GM19397 (cell line): ENCODE measurements around the gene PRB2.
"Not testable (repeated sequence)": the region's sequence is repeated elsewhere in the genome, so short reads cannot be mapped to it uniquely, and the experiment has no call there.

Source experiments
- ATAC-seq: cut with Tn5 transposase; IDR thresholded peaks from one replicate; pipeline ENCODE4 v1.9.1; 2021; ENCODE audit warnings: mild to moderate bottlenecking, moderate library complexity; ENCODE audit not compliant: unreplicated experiment

The PRB2 gene

GRCh38 chr12:11395467-11395866 lies at the start of gene PRB2:
Gene PRB2 (minus strand): TSS chr12:11395567. CDS start chr12:11395529, 38 bp downstream.
- not testable (repeated sequence) for ATAC-seq

GRCh38 chr12:11437966-11438365 lies 42.6 kb upstream of the PRB2 start:
- ATAC-seq: no peak

DNA sequence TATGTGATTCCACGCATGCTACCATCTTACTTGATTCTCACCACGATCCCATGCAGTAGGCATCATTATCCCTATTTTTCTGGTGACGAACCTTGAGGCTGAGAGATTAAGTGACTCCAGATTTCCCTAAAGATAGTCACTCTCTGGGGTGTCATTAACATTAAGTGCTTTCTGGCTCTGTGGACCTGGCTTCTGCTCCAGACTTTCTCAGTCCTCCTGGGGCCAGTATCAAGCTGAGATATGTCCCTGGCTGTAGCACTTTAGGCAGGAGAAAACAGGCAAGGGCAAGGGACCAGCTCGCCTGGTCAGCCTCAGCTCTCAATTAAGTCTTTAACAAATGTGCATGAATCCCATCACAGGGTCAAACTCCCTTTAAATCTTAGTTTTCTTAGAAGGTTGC lies 38.3 kb upstream of the PRB2 start:
- no peak for ATAC-seq

DNA sequence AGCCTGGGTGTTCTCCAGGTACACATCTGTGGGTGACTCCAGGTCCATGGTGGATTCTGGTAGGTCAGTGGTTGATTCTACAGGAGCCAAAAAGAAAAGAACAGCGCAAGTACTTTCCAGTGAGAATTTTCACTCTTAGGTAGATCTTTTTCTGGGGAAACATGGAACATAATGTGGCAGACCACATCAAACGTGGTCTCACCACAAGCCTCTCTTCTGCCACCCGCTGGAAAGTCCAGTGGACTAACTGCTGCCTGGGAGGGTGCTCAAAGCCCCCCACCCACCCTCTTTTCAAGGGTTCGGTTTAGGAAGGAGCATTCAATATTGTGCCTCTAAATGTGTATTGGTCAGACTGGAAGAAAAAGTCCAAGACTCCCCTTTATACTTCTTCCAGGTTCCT lies 36.1 kb upstream of the PRB2 start:
- no peak for ATAC-seq

GRCh38 chr12:11427341-11427740 lies 32.0 kb upstream of the PRB2 start:
- no peak for ATAC-seq

GRCh38 chr12:11412731-11413130 lies 17.4 kb upstream of the PRB2 start:
- ATAC-seq: no peak

DNA sequence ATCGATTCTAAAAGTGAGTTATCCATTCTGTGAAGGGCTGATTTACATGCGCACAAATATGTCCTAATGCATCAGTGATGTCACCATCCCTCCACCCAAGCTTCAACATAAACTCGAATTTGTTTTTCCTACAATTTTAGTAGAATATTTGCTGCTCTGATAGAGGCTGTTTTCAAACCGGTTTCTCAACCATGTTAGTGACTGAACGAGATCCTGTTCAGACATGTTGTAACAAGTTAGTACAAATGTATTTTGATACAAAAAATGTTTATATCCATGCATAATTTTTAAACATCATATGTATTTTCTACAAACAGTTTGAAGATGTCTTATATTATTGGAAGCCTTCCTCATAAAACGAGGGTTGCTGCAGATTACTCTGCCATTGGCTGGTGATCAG lies 12.7 kb upstream of the PRB2 start:
- no peak for ATAC-seq

GRCh38 chr12:11397366-11397765 lies 2.0 kb upstream of the PRB2 start:
- no peak for ATAC-seq

DNA sequence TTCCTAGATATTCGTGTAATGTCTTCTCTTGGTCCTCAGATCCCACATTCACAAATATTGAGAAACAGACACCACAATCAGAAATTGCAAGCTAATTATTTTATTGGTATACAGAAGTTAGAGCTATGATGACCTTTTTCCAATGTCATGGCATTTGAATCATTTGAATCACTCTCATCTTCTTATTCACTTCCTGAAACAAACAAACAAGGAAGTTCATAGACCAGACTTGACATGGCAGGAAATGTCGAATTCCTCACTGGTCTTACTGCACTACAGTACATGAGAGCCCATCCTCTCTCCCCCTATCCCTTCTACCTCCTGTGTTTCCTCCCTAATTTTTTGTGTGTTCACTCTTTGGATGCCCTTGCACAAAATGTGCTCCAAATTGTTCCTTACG lies 3.9 kb downstream of the PRB2 start:
- not testable (repeated sequence) for ATAC-seq

- ATAC-seq: not testable (repeated sequence)
Measured at GRCh38 chr12:11377420-11377819, 17.9 kb downstream of the PRB2 start.

- ATAC-seq: no peak
Measured at GRCh38 chr12:11361151-11361550, 34.2 kb downstream of the PRB2 start.

GRCh38 chr12:11360205-11360883 lies 35.0 kb downstream of the PRB2 start:
- not testable (repeated sequence) for ATAC-seq

DNA sequence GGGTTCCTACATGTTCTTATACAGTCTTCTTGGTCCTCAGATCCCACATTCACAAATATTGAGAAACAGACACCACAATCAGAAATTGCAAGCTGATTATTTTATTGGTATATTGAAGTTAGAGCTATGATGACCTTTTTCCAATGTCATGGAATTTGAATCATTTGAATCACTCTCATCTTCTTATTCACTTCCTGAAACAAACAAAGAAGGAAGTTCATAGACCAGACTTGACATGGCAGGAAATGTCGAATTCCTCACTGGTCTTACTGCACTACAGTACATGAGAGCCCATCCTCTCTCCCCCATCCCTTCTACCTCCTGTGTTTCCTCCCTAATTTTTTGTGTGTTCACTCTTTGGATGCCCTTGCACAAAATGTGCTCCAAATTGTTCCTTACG lies 43.6 kb downstream of the PRB2 start:
- not testable (repeated sequence) for ATAC-seq

DNA sequence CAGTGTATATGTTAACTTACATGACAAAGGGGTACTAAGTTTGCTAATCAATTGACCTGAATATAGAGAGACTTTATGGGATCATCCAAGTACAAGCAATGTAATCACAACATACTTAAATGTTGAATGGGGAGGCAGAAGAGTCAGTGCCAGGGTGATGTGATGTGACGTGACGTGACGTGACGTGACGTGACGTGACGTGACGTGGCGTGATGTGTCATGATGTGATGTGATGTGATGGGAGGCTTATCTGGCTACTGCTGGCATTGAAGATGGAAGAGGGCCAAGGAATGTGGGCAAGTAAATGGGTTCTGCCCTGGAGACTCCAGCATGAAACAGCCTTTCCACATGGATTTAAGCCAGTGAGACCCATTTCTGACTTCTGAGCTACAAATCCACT lies 46.9 kb downstream of the PRB2 start:
- no peak for ATAC-seq

- no peak for ATAC-seq
Measured at GRCh38 chr12:11347810-11348209, 47.6 kb downstream of the PRB2 start.

DNA sequence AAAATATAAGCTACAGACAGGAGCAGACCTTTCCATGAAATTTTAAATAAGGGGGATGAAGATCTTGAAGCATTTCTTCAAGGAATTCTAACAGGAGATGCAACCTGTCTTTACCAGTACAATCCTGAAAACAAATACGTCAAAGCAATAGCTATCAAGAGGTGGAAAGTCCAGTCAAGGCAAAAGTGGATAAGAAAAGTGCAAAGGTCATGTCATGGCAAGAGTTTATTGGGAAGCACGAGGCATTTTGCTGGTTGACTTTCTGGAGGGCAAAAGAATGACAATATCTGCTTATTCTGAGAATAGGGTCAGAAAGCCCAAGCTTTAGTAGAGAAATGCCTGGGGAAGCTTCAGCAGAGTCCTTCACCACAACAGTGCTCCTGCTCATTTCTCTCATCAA lies 50.9 kb downstream of the PRB2 start:
- ATAC-seq: no peak
